ENCODE results near the gene TSC2. TPM values are rescaled to one million over a fixed set of nuclear protein-coding genes. Genes with fewer than 3 reads are reported as not detected.

TSC2 gene
- total and polyA plus RNA-seq, 9 of the 15 experiments (the other 6 are each of a cell fraction or from before 2014, with no cell fraction given), result 1.3 to 68.1 (median 16.6) TPM

GRCh38 chr16:2023092-2024031, 24.4 kb upstream of the TSC2 start (continued):
- TF ChIP-seq THRA (IDR thresholded peaks at IDR 0.05) (no peak), MAFF (IDR thresholded peaks at IDR 0.05; ENCODE audit: low read length) (no peak), MCM3 (IDR thresholded peaks at IDR 0.05) (no peak), SAP30 (IDR thresholded peaks at IDR 0.05; ENCODE audit: borderline replicate concordance, insufficient read depth, low read depth, low read length, poor library complexity, severe bottlenecking) (peak; percentile 32), PHF8 (IDR thresholded peaks at IDR 0.05; ENCODE audit: borderline replicate concordance, low read length) (peak; percentile 61; the same call in 1 of the 2 replicates), ZBED1 (IDR thresholded peaks at IDR 0.05) (no peak), HNRNPUL1 (IDR thresholded peaks at IDR 0.05; ENCODE audit: low read length) (no peak), ZNF3 (CRISPR knock-in tag; IDR thresholded peaks at IDR 0.05) (no peak), HNRNPL (IDR thresholded peaks at IDR 0.05; ENCODE audit: low read depth, low read length) (no peak), TCFL5 (CRISPR knock-in tag; conservative IDR thresholded peaks at IDR 0.05) (no peak), THRAP3 (IDR thresholded peaks at IDR 0.05; ENCODE audit: borderline replicate concordance) (no peak), ZNF133 (CRISPR knock-in tag; IDR thresholded peaks at IDR 0.05) (no peak), KLF6 (CRISPR knock-in tag; IDR thresholded peaks at IDR 0.05; ENCODE audit: borderline replicate concordance) (no peak), MECOM (CRISPR knock-in tag; IDR thresholded peaks at IDR 0.05) (no peak), NCOA2 (IDR thresholded peaks at IDR 0.05; ENCODE audit: partially characterized antibody in 2 of 2) (no peak), ETV5 (CRISPR knock-in tag; IDR thresholded peaks at IDR 0.05; ENCODE audit: low read depth) (peak; percentile 88), LCOR (CRISPR knock-in tag; IDR thresholded peaks at IDR 0.05) (peak; percentile 61; the same call in 1 of the 2 replicates), ELF2 (CRISPR knock-in tag; IDR thresholded peaks at IDR 0.05) (no peak), ZNF311 (CRISPR knock-in tag; IDR thresholded peaks at IDR 0.05) (no peak), ZNF384 (IDR thresholded peaks at IDR 0.05; ENCODE audit: low read depth, low read length) (peak; percentile 47; the same call in 1 of the 2 replicates), ZNF274 (IDR thresholded peaks at IDR 0.05; ENCODE audit: borderline replicate concordance, low read depth, low read length) (no peak), ZNF146 (CRISPR knock-in tag; IDR thresholded peaks at IDR 0.05; ENCODE audit: unreplicated experiment) (no peak), RBM22 (IDR thresholded peaks at IDR 0.05; ENCODE audit: low read depth, low read length, poor library complexity, severe bottlenecking) (no peak), ARID1B (IDR thresholded peaks at IDR 0.05) (no peak), ETV1 (tag; conservative IDR thresholded peaks at IDR 0.05; ENCODE audit: low read depth) (peak; percentile 58; the same call in 1 of the 2 replicates), CBX2 (IDR thresholded peaks at IDR 0.05; ENCODE audit: insufficient read depth, low read length, poor library complexity, severe bottlenecking) (no peak)
- TF ChIP-seq, protein P1, sequence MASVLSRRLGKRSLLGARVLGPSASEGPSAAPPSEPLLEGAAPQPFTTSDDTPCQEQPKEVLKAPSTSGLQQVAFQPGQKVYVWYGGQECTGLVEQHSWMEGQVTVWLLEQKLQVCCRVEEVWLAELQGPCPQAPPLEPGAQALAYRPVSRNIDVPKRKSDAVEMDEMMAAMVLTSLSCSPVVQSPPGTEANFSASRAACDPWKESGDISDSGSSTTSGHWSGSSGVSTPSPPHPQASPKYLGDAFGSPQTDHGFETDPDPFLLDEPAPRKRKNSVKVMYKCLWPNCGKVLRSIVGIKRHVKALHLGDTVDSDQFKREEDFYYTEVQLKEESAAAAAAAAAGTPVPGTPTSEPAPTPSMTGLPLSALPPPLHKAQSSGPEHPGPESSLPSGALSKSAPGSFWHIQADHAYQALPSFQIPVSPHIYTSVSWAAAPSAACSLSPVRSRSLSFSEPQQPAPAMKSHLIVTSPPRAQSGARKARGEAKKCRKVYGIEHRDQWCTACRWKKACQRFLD (CRISPR knock-in tag; IDR thresholded peaks at IDR 0.05), result no peak

Data from K562 (cell line).